Measurements from ENCODE around the gene GALNTL6.
"Not testable (repeated sequence)": the region's sequence is repeated elsewhere in the genome, so short reads cannot be mapped to it uniquely, and the experiment has no call there.

Gene GALNTL6

DNA sequence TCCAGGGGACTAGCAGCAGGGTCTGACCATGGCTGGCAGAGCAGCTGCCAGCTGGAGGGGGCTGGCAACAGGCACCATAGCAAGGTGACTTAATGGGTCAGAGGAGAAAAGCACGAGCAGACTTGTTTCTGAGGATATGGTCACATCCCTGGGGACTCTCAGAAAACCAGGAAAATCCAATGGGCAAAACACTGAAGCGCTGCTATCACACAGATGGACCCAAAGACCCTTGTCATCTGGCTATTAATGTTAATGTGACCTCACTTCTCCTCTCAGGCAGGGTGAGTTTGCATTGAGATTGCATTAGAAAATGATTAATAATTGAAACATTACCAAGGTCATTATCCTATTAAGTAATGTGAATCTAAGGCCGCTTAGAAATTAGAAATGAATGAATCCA is 1061.7 kb downstream of the GALNTL6 start:
- Histone ChIP-seq H3K36me3 (ENCODE audit: low read length) (no peaks in the 10 kb centered on the region), H3K27me3 (ENCODE audit: low read length) (no peaks in the 10 kb centered on the region), H3K79me2 (ENCODE audit: insufficient read depth, low read length) (no peaks in the 10 kb centered on the region), H3K27ac (ENCODE audit: low read depth, low read length) (no peak overlapping the region), H4K20me1 (ENCODE audit: low read depth, low read length) (no peaks in the 10 kb centered on the region), H3K4me3 (ENCODE audit: insufficient read depth, low read length, poor library complexity, severe bottlenecking) (no peak overlapping the region), H3F3A (ENCODE audit: insufficient read depth) (no peaks in the 10 kb centered on the region), H3K9me2 (replicated peaks; ENCODE audit: insufficient read depth, low read length) (no peaks in the 10 kb centered on the region), H3K9ac (ENCODE audit: low read length) (no peak overlapping the region), H3K9me3 (ENCODE audit: insufficient read depth, low read length) (no peaks in the 10 kb centered on the region), H2AFZ (ENCODE audit: low read depth, low read length, severe bottlenecking) (no peak overlapping the region), H3K4me2 (ENCODE audit: low read depth, low read length, poor library complexity, severe bottlenecking) (no peak overlapping the region)
- TF ChIP-seq, protein P1, sequence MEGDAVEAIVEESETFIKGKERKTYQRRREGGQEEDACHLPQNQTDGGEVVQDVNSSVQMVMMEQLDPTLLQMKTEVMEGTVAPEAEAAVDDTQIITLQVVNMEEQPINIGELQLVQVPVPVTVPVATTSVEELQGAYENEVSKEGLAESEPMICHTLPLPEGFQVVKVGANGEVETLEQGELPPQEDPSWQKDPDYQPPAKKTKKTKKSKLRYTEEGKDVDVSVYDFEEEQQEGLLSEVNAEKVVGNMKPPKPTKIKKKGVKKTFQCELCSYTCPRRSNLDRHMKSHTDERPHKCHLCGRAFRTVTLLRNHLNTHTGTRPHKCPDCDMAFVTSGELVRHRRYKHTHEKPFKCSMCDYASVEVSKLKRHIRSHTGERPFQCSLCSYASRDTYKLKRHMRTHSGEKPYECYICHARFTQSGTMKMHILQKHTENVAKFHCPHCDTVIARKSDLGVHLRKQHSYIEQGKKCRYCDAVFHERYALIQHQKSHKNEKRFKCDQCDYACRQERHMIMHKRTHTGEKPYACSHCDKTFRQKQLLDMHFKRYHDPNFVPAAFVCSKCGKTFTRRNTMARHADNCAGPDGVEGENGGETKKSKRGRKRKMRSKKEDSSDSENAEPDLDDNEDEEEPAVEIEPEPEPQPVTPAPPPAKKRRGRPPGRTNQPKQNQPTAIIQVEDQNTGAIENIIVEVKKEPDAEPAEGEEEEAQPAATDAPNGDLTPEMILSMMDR (IDR thresholded peaks at IDR 0.05; ENCODE audit: insufficient read depth, low read length, poor library complexity, severe bottlenecking) = no peak

DNA sequence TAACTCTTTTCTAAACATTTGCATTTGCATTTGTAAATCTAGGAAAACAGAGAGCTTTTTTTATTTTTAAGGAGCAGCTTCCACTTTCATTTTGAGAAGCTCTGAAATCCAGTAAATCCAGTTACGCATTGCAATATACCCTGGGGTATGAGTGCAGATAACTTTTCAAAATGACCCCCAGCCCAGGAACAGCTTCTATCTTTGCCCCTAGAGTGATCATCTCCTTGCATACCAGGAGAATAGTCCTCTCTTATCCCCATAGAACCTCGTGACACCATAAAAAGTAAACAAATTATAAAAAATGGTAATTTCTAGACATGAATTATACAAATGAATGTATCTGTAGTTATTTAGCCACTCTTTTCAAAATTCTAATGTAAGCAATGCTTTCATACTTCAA is 1063.2 kb downstream of the GALNTL6 start:
- Histone ChIP-seq H3K36me3 (ENCODE audit: low read length) (no peaks in the 10 kb centered on the region), H3K4me2 (ENCODE audit: low read depth, low read length, poor library complexity, severe bottlenecking) (no peak overlapping the region), H2AFZ (ENCODE audit: low read depth, low read length, severe bottlenecking) (no peak overlapping the region), H3K4me3 (ENCODE audit: insufficient read depth, low read length, poor library complexity, severe bottlenecking) (no peak overlapping the region), H3K27ac (ENCODE audit: low read depth, low read length) (no peak overlapping the region), H3K9me3 (ENCODE audit: insufficient read depth, low read length) (no peaks in the 10 kb centered on the region), H3F3A (ENCODE audit: insufficient read depth) (no peaks in the 10 kb centered on the region), H3K27me3 (ENCODE audit: low read length) (no peaks in the 10 kb centered on the region), H3K9me2 (replicated peaks; ENCODE audit: insufficient read depth, low read length) (no peaks in the 10 kb centered on the region), H3K79me2 (ENCODE audit: insufficient read depth, low read length) (no peaks in the 10 kb centered on the region), H4K20me1 (ENCODE audit: low read depth, low read length) (no peaks in the 10 kb centered on the region), H3K9ac (ENCODE audit: low read length) (no peak overlapping the region)
- TF ChIP-seq, protein P1 (IDR thresholded peaks at IDR 0.05; ENCODE audit: insufficient read depth, low read length, poor library complexity, severe bottlenecking) = no peak
- no peak for TF ChIP-seq EZH2phosphoT487 (conservative IDR thresholded peaks at IDR 0.05; ENCODE audit: low read length)

DNA sequence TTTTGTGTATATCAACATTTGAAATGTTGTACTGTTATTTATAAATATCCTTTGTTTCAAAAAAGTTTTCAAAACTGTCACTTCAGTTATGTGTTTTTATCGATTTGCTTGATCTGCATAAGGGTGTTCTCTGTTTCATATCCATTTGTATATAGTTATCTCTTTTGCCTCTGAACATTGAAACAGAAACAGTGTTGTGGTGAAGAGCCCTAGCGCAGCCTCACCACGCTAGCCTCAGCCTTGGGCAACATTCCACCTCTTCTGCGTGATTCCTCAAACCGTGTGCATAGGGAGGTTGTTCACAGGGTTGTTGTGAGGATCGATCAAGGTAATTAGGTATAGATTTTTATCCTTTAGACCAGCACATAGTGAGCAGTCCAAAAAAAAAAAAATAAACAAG is 1068.4 kb downstream of the GALNTL6 start:
- TF ChIP-seq, protein P1 (IDR thresholded peaks at IDR 0.05; ENCODE audit: insufficient read depth, low read length, poor library complexity, severe bottlenecking) = no peak
- no peak for TF ChIP-seq EZH2phosphoT487 (conservative IDR thresholded peaks at IDR 0.05; ENCODE audit: low read length)
- Histone ChIP-seq H3K36me3 (ENCODE audit: low read length) (no peaks in the 10 kb centered on the region), H4K20me1 (ENCODE audit: low read depth, low read length) (no peaks in the 10 kb centered on the region), H3K27ac (ENCODE audit: low read depth, low read length) (no peak overlapping the region), H2AFZ (ENCODE audit: low read depth, low read length, severe bottlenecking) (no peak overlapping the region), H3F3A (ENCODE audit: insufficient read depth) (no peaks in the 10 kb centered on the region), H3K9ac (ENCODE audit: low read length) (no peak overlapping the region), H3K4me3 (ENCODE audit: insufficient read depth, low read length, poor library complexity, severe bottlenecking) (no peak overlapping the region), H3K9me3 (ENCODE audit: insufficient read depth, low read length) (no peaks in the 10 kb centered on the region), H3K4me2 (ENCODE audit: low read depth, low read length, poor library complexity, severe bottlenecking) (no peak overlapping the region), H3K27me3 (ENCODE audit: low read length) (no peaks in the 10 kb centered on the region), H3K79me2 (ENCODE audit: insufficient read depth, low read length) (no peaks in the 10 kb centered on the region), H3K9me2 (replicated peaks; ENCODE audit: insufficient read depth, low read length) (no peaks in the 10 kb centered on the region)

DNA sequence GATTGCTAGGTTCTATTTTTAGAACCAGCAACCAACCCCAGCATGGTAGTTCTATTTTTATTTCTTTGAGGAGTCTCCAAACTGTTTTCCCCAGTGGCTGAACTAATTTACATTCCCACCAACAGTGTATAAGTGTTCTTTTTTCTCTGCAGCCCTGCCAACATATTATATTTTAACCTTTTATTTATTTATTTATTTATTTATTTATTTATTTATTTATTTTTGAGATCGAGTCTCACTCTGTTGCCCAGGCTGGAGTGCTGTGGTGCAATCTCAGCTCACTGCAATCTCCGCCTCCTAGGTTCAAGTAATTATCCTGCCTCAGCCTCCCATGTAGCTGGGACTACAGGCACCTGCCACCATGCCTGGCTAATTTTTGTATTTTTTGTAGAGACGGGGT is 1074.2 kb downstream of the GALNTL6 start:
- H3K27me3 ChIP-seq (ENCODE audit: low read length); H3K9me2 ChIP-seq (replicated peaks; ENCODE audit: insufficient read depth, low read length); H3K27ac ChIP-seq (ENCODE audit: low read depth, low read length); H3K9me3 ChIP-seq (ENCODE audit: insufficient read depth, low read length); H3K4me3 ChIP-seq (ENCODE audit: insufficient read depth, low read length, poor library complexity, severe bottlenecking); H3K79me2 ChIP-seq (ENCODE audit: insufficient read depth, low read length); H3F3A ChIP-seq (ENCODE audit: insufficient read depth); H3K4me2 ChIP-seq (ENCODE audit: low read depth, low read length, poor library complexity, severe bottlenecking); H4K20me1 ChIP-seq (ENCODE audit: low read depth, low read length); H3K9ac ChIP-seq (ENCODE audit: low read length); H2AFZ ChIP-seq (ENCODE audit: low read depth, low read length, severe bottlenecking); H3K36me3 ChIP-seq (ENCODE audit: low read length): not testable (repeated sequence)
